Osteoblast (primary cell): ENCODE data around the gene F2RL1. TPM values are rescaled to one million over a fixed set of nuclear protein-coding genes. Genes with fewer than 3 reads are reported as not detected.
A peak's percentile ranks its signal among the peaks of the same experiment; 100 is the strongest.
"Not testable (repeated sequence)": the region's sequence is repeated elsewhere in the genome, so short reads cannot be mapped to it uniquely, and the experiment has no call there.

Experiments
- DNase-seq: peaks from one replicate; pipeline ENCODE4 v3.0.0; 2011; ENCODE audit warnings: low spot score, mixed read lengths; ENCODE audit not compliant: insufficient read length; ENCODE audit errors: missing footprints
- H2AFZ ChIP-seq: 2 replicates; pipeline ENCODE4 v1.6.0; 2011; ENCODE audit warnings: mild to moderate bottlenecking, low read length
- H3K27ac ChIP-seq: 2 replicates; pipeline ENCODE4 v1.5.1; 2011; ENCODE audit warnings: mild to moderate bottlenecking, low read depth, low read length, moderate library complexity
- H3K27me3 ChIP-seq: 2 replicates; pipeline ENCODE4 v1.6.0; 2012; ENCODE audit warnings: mild to moderate bottlenecking, control low read depth, inconsistent platforms, low read length, moderate library complexity; ENCODE audit not compliant: insufficient read depth
- H3K36me3 ChIP-seq: 2 replicates; pipeline ENCODE4 v1.5.1; 2011; ENCODE audit warnings: mild to moderate bottlenecking, low read length, control low read depth, moderate library complexity; ENCODE audit not compliant: insufficient read depth
- H3K4me1 ChIP-seq: 2 replicates; pipeline ENCODE4 v1.5.1; 2011; ENCODE audit warnings: mild to moderate bottlenecking, low read length, control low read depth, moderate library complexity; ENCODE audit not compliant: insufficient read depth
- H3K4me2 ChIP-seq: 2 replicates; pipeline ENCODE4 v1.6.0; 2011; ENCODE audit warnings: mild to moderate bottlenecking, low read length; ENCODE audit not compliant: insufficient read depth
- H3K4me3 ChIP-seq: fragments of 200-600 bp; sonication (generic); 3 replicates; pipeline ENCODE4 v1.5.1; 2012; ENCODE audit warnings: mild to moderate bottlenecking, low read length, inconsistent platforms; ENCODE audit not compliant: insufficient read depth
- H3K79me2 ChIP-seq: 2 replicates; pipeline ENCODE4 v1.6.0; 2012; ENCODE audit warnings: mild to moderate bottlenecking, low read length, control low read depth, inconsistent platforms; ENCODE audit not compliant: insufficient read depth
- H3K9me3 ChIP-seq: 2 replicates; pipeline ENCODE4 v1.5.1; 2011; ENCODE audit warnings: low read depth, low read length, control low read depth
- H4K20me1 ChIP-seq: 2 replicates; pipeline ENCODE4 v1.6.0; 2012; ENCODE audit warnings: mild to moderate bottlenecking, low read length, control low read depth; ENCODE audit not compliant: insufficient read depth
- total RNA-seq: library from RNA; depleted of rRNA; stranded (reverse); fragments of >200 nt; gene quantifications from 2 replicates; pipeline ENCODE4 v1.2.3, GENCODE V29; 2012
- TF ChIP-seq, protein P1 (sequence below): IDR thresholded peaks from 2 replicates; pipeline ENCODE4 v1.5.1; 2011; ENCODE audit warnings: mild to moderate bottlenecking, low read depth, low read length, moderate library complexity; ENCODE audit errors: extremely low read depth

Gene F2RL1
- total RNA-seq, 1 donor = 1.8 TPM

DNA sequence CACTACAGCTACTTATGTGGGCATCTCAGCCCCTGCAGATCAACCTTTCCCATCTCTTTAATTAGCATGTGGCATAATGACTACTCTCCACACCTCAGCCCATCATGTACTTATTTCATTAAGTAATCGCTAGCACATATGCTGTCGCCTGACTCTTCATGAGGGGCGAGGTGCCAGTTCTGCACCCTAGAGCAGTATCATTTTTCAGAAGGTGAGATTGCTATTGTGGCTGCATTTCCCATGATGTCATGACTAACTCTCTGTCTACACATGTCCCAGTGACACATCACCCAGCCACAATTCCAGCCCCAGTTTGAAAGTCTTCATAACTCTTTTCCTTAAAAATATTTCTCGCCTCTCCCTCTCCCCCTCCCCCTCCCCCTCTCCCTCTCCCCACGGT, 7.6 kb upstream of the F2RL1 start:
- H3K4me2 ChIP-seq = no peak overlapping the region
- H3K27me3 ChIP-seq = no peaks in the 10 kb centered on the region
- H3K27ac ChIP-seq = no peak overlapping the region
- H3K4me3 ChIP-seq = no peak overlapping the region
- no peaks in the 10 kb centered on the region for H3K79me2 ChIP-seq
- TF ChIP-seq, protein P1, sequence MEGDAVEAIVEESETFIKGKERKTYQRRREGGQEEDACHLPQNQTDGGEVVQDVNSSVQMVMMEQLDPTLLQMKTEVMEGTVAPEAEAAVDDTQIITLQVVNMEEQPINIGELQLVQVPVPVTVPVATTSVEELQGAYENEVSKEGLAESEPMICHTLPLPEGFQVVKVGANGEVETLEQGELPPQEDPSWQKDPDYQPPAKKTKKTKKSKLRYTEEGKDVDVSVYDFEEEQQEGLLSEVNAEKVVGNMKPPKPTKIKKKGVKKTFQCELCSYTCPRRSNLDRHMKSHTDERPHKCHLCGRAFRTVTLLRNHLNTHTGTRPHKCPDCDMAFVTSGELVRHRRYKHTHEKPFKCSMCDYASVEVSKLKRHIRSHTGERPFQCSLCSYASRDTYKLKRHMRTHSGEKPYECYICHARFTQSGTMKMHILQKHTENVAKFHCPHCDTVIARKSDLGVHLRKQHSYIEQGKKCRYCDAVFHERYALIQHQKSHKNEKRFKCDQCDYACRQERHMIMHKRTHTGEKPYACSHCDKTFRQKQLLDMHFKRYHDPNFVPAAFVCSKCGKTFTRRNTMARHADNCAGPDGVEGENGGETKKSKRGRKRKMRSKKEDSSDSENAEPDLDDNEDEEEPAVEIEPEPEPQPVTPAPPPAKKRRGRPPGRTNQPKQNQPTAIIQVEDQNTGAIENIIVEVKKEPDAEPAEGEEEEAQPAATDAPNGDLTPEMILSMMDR = no peak
- H3K4me1 ChIP-seq = peaks cover 21% of the 10 kb centered on the region
- H3K9me3 ChIP-seq = no peaks in the 10 kb centered on the region
- H3K36me3 ChIP-seq = no peaks in the 10 kb centered on the region
- peak; percentile 88 for DNase-seq
- H2AFZ ChIP-seq = no peak overlapping the region
- H4K20me1 ChIP-seq = no peaks in the 10 kb centered on the region

DNA sequence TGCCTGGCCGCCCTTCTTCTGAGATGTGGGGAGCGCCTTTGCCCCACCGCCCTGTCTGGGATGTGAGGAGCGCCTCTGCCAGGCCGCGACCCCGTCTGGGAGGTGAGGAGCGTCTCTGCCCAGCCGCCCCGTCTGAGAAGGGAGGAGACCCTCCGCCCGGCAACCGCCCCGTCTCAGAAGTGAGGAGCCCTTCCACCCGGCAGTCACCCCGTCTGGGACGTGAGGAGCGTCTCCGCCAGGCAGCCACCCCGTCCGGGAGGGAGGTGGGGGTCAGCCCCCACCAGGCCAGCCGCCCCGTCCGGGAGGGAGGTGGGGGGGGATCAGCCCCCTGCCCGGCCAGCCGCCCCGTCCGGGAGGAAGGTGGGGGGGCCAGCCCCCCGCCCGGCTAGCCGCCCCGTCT, 6.6 kb upstream of the F2RL1 start:
- not testable (repeated sequence) for H3K79me2 ChIP-seq, H3K4me2 ChIP-seq, H3K9me3 ChIP-seq, H2AFZ ChIP-seq, H3K27me3 ChIP-seq, H3K4me3 ChIP-seq, H4K20me1 ChIP-seq, H3K36me3 ChIP-seq, DNase-seq, H3K27ac ChIP-seq
- H3K4me1 ChIP-seq = peaks cover 13% of the 10 kb centered on the region

DNA sequence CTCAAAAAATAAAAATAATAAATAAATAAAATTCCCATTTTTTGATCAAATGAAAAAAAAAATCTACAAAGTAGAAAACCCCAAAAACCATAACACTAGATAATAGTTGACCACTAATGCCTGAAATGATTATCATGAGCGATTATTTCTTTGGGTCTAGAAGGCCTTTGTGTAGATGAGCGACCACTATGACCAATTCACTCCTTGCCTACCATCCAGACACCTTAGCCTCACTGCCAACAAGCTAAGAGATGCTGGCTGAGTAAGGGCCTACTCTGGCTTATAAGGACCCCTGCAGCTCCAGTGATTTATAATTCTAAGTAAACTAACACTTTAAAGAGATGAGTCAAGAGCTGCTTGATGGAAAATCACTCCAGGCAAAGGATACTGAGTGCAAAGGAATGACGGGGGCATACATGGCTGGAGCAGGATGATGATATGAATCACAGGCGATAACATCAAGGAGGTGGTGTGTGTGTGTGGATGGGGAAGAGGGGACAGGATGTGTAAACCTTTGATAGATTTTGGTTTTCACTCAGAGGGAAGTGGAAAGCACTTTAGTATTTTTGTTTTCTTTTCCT, 4.8 kb upstream of the F2RL1 start:
- TF ChIP-seq, protein P1 = no peak

DNA sequence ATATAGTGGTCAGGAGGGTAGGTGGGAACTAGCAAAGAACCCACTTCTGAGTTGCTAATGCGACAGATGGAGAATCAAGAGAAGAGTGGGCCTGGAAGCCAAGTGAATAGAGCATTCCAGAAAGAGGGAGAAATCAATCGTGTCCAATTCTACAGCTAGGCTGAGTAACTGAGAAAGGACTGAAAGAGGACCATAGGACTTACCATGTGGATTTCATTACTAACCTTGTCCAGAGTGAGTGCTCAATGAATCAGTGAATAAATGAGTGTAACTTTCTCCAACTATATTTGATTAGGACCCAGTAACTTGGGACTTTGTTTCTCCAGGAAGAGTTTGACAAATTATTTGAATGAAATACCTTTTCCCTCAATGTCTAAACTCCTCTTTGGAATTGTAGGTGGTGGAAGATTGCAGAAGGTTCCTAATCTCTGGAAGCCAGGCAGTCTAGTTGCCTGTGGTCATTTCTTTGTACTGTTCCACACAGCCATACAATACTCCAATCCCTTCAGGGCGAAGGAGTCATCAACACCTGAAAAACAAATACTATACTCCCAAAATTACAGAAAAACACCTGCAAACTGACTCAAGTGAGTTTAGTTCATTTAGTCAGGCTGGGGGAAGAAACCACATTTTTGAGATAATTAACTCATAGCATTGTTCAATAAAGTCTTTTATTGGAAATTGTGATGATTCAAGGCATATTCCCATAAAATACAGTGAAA, 2.6 kb upstream of the F2RL1 start:
- peaks cover 4% of the 10 kb centered on the region for H3K27me3 ChIP-seq
- no peak overlapping the region for H3K4me3 ChIP-seq
- no peak overlapping the region for H3K4me2 ChIP-seq
- peaks cover 26% of the 10 kb centered on the region for H3K4me1 ChIP-seq
- H3K9me3 ChIP-seq = no peaks in the 10 kb centered on the region
- no peak overlapping the region for H3K27ac ChIP-seq
- no peaks in the 10 kb centered on the region for H3K36me3 ChIP-seq
- no peak overlapping the region for H2AFZ ChIP-seq
- no peaks in the 10 kb centered on the region for H4K20me1 ChIP-seq
- no peaks in the 10 kb centered on the region for H3K79me2 ChIP-seq
- peak; percentile 73 for DNase-seq
- TF ChIP-seq, protein P1 = no peak

More for the DNA sequence above, 4.8 kb upstream of the F2RL1 start:
- peak overlapping the region; percentile 65 for H3K27ac ChIP-seq
- no peak overlapping the region for H2AFZ ChIP-seq
- H3K9me3 ChIP-seq = no peaks in the 10 kb centered on the region
- H3K4me1 ChIP-seq = peaks cover 15% of the 10 kb centered on the region
- peak; percentile 96 for DNase-seq
- no peaks in the 10 kb centered on the region for H3K36me3 ChIP-seq
- peak overlapping the region; percentile 40 for H3K4me2 ChIP-seq
- no peak overlapping the region for H3K4me3 ChIP-seq
- peaks cover 4% of the 10 kb centered on the region for H3K27me3 ChIP-seq
- H4K20me1 ChIP-seq = no peaks in the 10 kb centered on the region
- H3K79me2 ChIP-seq = no peaks in the 10 kb centered on the region
